GM18508 (cell line): ENCODE data around the gene CNBP.

Source experiments
- ATAC-seq: cut with Tn5 transposase; IDR thresholded peaks from one replicate; pipeline ENCODE4 v1.9.1; 2021; ENCODE audit warnings: moderate number of reproducible peaks; ENCODE audit not compliant: insufficient read depth, unreplicated experiment

Gene CNBP

GRCh38 chr3:129132097-129132866 lies 51.4 kb downstream of the CNBP start:
- no peak for ATAC-seq

GRCh38 chr3:129131465-129132088 lies 52.1 kb downstream of the CNBP start:
- ATAC-seq, result no peak

GRCh38 chr3:129130291-129130813 lies 53.3 kb downstream of the CNBP start:
- no peak for ATAC-seq

- ATAC-seq, result no peak
Measured at GRCh38 chr3:129128357-129129155, 55.1 kb downstream of the CNBP start.

GRCh38 chr3:129126726-129127280 lies 56.9 kb downstream of the CNBP start:
- no peak for ATAC-seq

- ATAC-seq, result no peak
Measured at GRCh38 chr3:129123314-129124060, 60.2 kb downstream of the CNBP start.

- ATAC-seq, result no peak
Measured at GRCh38 chr3:129122412-129123011, 61.2 kb downstream of the CNBP start.

GRCh38 chr3:129121792-129122411 lies 61.8 kb downstream of the CNBP start, which contains the start of gene RAB43:
Gene RAB43, minus strand, starts transcription at chr3:129121804. Its CDS starts 315 bp downstream, at chr3:129121489.
- ATAC-seq, result no peak

- no peak for ATAC-seq
Measured at GRCh38 chr3:129121016-129121791, 62.5 kb downstream of the CNBP start.

GRCh38 chr3:129120254-129121004 lies 63.3 kb downstream of the CNBP start:
- ATAC-seq, result peak; percentile 52

GRCh38 chr3:129119365-129120100 lies 64.2 kb downstream of the CNBP start:
- ATAC-seq, result no peak

GRCh38 chr3:129118745-129119144 lies 65.0 kb downstream of the CNBP start:
- ATAC-seq, result no peak
